HepG2 (cell line): ENCODE data around the gene NRL. TPM values are rescaled to one million over a fixed set of nuclear protein-coding genes. Genes with fewer than 3 reads are reported as not detected.

Source experiments
- ARNT2 ChIP-seq: sonication (generic); formaldehyde crosslinking; IDR thresholded peaks from 2 replicates; pipeline ENCODE4 v1.8.0; 2022; ENCODE audit warnings: mild to moderate bottlenecking, low read depth, missing genetic modification reagents, moderate library complexity
- CC2D1A ChIP-seq: sonication (generic); formaldehyde crosslinking; IDR thresholded peaks from 2 replicates; pipeline ENCODE4 v1.8.1; 2023; ENCODE audit warnings: mild to moderate bottlenecking, missing genetic modification reagents
- FOSL2 ChIP-seq: sonication (generic); formaldehyde crosslinking; IDR thresholded peaks from 2 replicates; pipeline ENCODE4 v1.4.0; 2020; ENCODE audit warnings: missing genetic modification reagents
- JUND ChIP-seq: sonication (generic); formaldehyde crosslinking; IDR thresholded peaks from 2 replicates; pipeline ENCODE4 v1.8.0; 2022; ENCODE audit warnings: mild to moderate bottlenecking, missing genetic modification reagents
- KAT8 ChIP-seq: IDR thresholded peaks from 2 replicates; pipeline ENCODE4 v1.6.1; 2016; ENCODE audit warnings: missing genetic modification reagents, missing compliant biosample characterization
- KLF12 ChIP-seq: sonication (generic); formaldehyde crosslinking; IDR thresholded peaks from 2 replicates; pipeline ENCODE4 v1.4.0; 2020; ENCODE audit warnings: missing genetic modification reagents, borderline replicate concordance
- MIER2 ChIP-seq: IDR thresholded peaks from 2 replicates; pipeline ENCODE4 v1.6.1; 2016; ENCODE audit warnings: missing biosample characterization, missing genetic modification reagents
- MXD4 ChIP-seq: IDR thresholded peaks from 2 replicates; pipeline ENCODE4 v1.6.1; 2016; ENCODE audit warnings: mild to moderate bottlenecking, missing biosample characterization, missing genetic modification reagents
- PAX8 ChIP-seq: sonication (generic); formaldehyde crosslinking; IDR thresholded peaks from 2 replicates; pipeline ENCODE4 v1.8.0; 2022; ENCODE audit warnings: mild to moderate bottlenecking, missing genetic modification reagents, borderline replicate concordance
- RAD51 ChIP-seq: fragments of 450-650 bp; IDR thresholded peaks from 2 replicates; pipeline ENCODE4 v1.6.1; 2016; ENCODE audit warnings: borderline replicate concordance
- SIX4 ChIP-seq: sonication (generic); formaldehyde crosslinking; IDR thresholded peaks from 2 replicates; pipeline ENCODE4 v1.4.0; 2020; ENCODE audit warnings: missing genetic modification reagents
- SMAD1 ChIP-seq: sonication (generic); formaldehyde crosslinking; IDR thresholded peaks from 2 replicates; pipeline ENCODE4 v1.4.0; 2020; ENCODE audit warnings: missing genetic modification reagents, low read depth, mild to moderate bottlenecking, borderline replicate concordance
- TSC22D2 ChIP-seq: sonication (generic); formaldehyde crosslinking; IDR thresholded peaks from 2 replicates; pipeline ENCODE4 v1.5.1; 2020; ENCODE audit warnings: missing genetic modification reagents, mild to moderate bottlenecking, borderline replicate concordance
- ZNF205 ChIP-seq: IDR thresholded peaks from 2 replicates; pipeline ENCODE4 v1.6.1; 2018; ENCODE audit warnings: missing biosample characterization, missing genetic modification reagents
- ZNF225 ChIP-seq: sonication (generic); formaldehyde crosslinking; IDR thresholded peaks from 2 replicates; pipeline ENCODE4 v1.4.0; 2020; ENCODE audit warnings: mild to moderate bottlenecking, missing genetic modification reagents
- ZNF337 ChIP-seq: sonication (generic); formaldehyde crosslinking; IDR thresholded peaks from 2 replicates; pipeline ENCODE4 v1.5.1; 2020; ENCODE audit warnings: missing genetic modification reagents, low read depth, mild to moderate bottlenecking, borderline replicate concordance
- ZNF468 ChIP-seq: sonication (generic); formaldehyde crosslinking; IDR thresholded peaks from 2 replicates; pipeline ENCODE4 v1.8.0; 2022; ENCODE audit warnings: mild to moderate bottlenecking, moderate library complexity, missing genetic modification reagents
- ZNF557 ChIP-seq: sonication (generic); formaldehyde crosslinking; IDR thresholded peaks from 2 replicates; pipeline ENCODE4 v1.4.0; 2020; ENCODE audit warnings: missing genetic modification reagents
- ZNF737 ChIP-seq: sonication (generic); formaldehyde crosslinking; IDR thresholded peaks from 2 replicates; pipeline ENCODE4 v1.5.0; 2020; ENCODE audit warnings: missing genetic modification reagents, mild to moderate bottlenecking, borderline replicate concordance
- polyA plus RNA-seq, 8 experiments: library from polyadenylated mRNA; depleted of rRNA in 3 of 8; stranded (reverse) in 7 of 8; unstranded in 1 of 8; fragments of >200 nt; fragmentation: Illumina TruSeq in 4 of 8; extraction: Trizol in 4 of 8; gene quantifications; 2 replicates each; pipeline versions ENCODE4 v1.2.1 to v1.2.3, GENCODE V29; 2011 to 2016; ENCODE audit warnings: low read depth in 4 of 8, missing spikeins in 1 of 8, mixed read lengths in 1 of 8; ENCODE audit not compliant: insufficient read depth in 1 of 8
- total RNA-seq, 5 experiments: library from RNA; depleted of rRNA; stranded (reverse); fragments of >200 nt; fragmentation: Illumina TruSeq; extraction: Trizol; gene quantifications; 2 replicates each; pipeline ENCODE4 v1.2.3, GENCODE V29; 2016; ENCODE audit warnings: low read depth in 1 of 5
- TF ChIP-seq, protein P1 (sequence below): IDR thresholded peaks from 2 replicates; pipeline ENCODE4 v1.6.1; 2016; ENCODE audit warnings: low read depth
- TF ChIP-seq, protein P2 (sequence below): sonication (generic); formaldehyde crosslinking; IDR thresholded peaks from 2 replicates; pipeline ENCODE4 v1.5.0; 2020; ENCODE audit warnings: missing genetic modification reagents
- TF ChIP-seq, protein P3 (sequence below): sonication (generic); formaldehyde crosslinking; IDR thresholded peaks from 2 replicates; pipeline ENCODE4 v1.9.0; 2021; ENCODE audit warnings: missing genetic modification reagents, mild to moderate bottlenecking, borderline replicate concordance
- TF ChIP-seq, protein P4 (sequence below): sonication (generic); formaldehyde crosslinking; IDR thresholded peaks from 2 replicates; pipeline ENCODE4 v1.4.0; 2020; ENCODE audit warnings: missing genetic modification reagents, mild to moderate bottlenecking, borderline replicate concordance

The NRL gene
- total and polyA plus RNA-seq, 2 of the 13 experiments (the other 11 are each of a cell fraction or from before 2014, with no cell fraction given) = 2.5 to 4.7 TPM

DNA sequence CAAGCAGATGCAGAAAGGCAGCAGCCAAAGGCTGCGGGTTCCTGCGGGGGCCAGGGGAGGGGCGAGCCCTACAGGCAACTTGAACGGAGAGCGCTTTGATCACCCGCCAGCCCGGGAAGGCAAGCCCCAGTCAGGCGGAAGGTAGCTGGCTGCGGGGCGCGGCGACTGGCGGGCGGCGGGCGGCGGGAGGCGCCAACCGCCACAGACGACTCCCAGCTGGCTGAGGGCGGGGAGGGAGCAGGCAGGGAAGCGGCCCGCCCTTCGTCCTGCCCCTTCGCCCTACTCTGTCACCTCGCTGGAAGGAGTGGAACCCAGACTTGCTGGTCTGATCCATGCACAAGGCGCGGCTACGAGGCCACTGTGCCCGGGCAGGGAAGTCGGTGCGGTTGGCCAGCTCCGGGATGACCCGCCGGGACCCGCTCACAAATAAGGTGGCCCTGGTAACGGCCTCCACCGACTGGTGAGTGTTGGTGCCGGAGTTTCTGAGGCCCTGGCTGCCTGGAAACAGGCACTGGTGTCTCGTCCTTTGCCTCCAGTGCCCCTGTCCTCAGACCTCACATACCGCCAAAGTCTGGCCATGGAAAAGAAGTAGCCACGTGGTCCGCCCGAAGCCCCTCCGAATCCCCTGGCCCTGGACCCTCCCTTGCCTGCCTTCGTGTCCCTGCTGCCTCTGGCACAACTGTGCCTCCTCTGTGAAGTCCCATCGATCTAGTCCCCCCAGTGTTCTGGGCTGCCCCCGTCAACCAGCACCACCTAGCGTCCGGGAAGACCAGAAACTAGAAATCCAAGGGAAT lies 78.4 kb downstream of the NRL start (continued):
- TF ChIP-seq ZNF205 (CRISPR knock-in tag) (no peak), ZNF737 (CRISPR knock-in tag) (peak; percentile 63), ZNF337 (no peak), JUND (CRISPR knock-in tag) (peak; percentile 82; the same call in 1 of the 2 replicates), KAT8 (CRISPR knock-in tag) (peak; percentile 78; the same call in 1 of the 2 replicates), FOSL2 (peak; percentile 57), SIX4 (CRISPR knock-in tag) (no peak), PAX8 (CRISPR knock-in tag) (peak; percentile 62; the same call in 1 of the 2 replicates), MIER2 (CRISPR knock-in tag) (peak; percentile 57), ZNF557 (peak; percentile 82; the same call in 1 of the 2 replicates), ARNT2 (peak; percentile 86), TSC22D2 (CRISPR knock-in tag) (peak; percentile 79; the same call in 1 of the 2 replicates), RAD51 (no peak), KLF12 (peak; percentile 57; the same call in 1 of the 2 replicates), MXD4 (CRISPR knock-in tag) (no peak; the same call in 1 of the 2 replicates), ZNF225 (peak; percentile 98), SMAD1 (CRISPR knock-in tag) (peak; percentile 72; the same call in 1 of the 2 replicates), ZNF468 (CRISPR knock-in tag) (no peak), CC2D1A (CRISPR knock-in tag) (0 out of 2 replicates have a peak, but pooled peaks have one; percentile 11)
- TF ChIP-seq, protein P1, sequence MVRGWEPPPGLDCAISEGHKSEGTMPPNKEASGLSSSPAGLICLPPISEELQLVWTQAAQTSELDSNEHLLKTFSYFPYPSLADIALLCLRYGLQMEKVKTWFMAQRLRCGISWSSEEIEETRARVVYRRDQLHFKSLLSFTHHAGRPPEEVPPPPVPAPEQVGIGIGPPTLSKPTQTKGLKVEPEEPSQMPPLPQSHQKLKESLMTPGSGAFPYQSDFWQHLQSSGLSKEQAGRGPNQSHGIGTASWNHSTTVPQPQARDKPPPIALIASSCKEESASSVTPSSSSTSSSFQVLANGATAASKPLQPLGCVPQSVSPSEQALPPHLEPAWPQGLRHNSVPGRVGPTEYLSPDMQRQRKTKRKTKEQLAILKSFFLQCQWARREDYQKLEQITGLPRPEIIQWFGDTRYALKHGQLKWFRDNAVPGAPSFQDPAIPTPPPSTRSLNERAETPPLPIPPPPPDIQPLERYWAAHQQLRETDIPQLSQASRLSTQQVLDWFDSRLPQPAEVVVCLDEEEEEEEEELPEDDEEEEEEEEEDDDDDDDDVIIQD (CRISPR knock-in tag) = peak; percentile 89; the same call in 1 of the 2 replicates
- TF ChIP-seq, protein P2, sequence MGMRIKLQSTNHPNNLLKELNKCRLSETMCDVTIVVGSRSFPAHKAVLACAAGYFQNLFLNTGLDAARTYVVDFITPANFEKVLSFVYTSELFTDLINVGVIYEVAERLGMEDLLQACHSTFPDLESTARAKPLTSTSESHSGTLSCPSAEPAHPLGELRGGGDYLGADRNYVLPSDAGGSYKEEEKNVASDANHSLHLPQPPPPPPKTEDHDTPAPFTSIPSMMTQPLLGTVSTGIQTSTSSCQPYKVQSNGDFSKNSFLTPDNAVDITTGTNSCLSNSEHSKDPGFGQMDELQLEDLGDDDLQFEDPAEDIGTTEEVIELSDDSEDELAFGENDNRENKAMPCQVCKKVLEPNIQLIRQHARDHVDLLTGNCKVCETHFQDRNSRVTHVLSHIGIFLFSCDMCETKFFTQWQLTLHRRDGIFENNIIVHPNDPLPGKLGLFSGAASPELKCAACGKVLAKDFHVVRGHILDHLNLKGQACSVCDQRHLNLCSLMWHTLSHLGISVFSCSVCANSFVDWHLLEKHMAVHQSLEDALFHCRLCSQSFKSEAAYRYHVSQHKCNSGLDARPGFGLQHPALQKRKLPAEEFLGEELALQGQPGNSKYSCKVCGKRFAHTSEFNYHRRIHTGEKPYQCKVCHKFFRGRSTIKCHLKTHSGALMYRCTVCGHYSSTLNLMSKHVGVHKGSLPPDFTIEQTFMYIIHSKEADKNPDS (CRISPR knock-in tag) = 0 out of 2 replicates have a peak, but pooled peaks have one; percentile 49
- TF ChIP-seq, protein P3, sequence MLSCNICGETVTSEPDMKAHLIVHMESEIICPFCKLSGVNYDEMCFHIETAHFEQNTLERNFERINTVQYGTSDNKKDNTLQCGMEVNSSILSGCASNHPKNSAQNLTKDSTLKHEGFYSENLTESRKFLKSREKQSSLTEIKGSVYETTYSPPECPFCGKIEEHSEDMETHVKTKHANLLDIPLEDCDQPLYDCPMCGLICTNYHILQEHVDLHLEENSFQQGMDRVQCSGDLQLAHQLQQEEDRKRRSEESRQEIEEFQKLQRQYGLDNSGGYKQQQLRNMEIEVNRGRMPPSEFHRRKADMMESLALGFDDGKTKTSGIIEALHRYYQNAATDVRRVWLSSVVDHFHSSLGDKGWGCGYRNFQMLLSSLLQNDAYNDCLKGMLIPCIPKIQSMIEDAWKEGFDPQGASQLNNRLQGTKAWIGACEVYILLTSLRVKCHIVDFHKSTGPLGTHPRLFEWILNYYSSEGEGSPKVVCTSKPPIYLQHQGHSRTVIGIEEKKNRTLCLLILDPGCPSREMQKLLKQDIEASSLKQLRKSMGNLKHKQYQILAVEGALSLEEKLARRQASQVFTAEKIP = no peak
- TF ChIP-seq, protein P4, sequence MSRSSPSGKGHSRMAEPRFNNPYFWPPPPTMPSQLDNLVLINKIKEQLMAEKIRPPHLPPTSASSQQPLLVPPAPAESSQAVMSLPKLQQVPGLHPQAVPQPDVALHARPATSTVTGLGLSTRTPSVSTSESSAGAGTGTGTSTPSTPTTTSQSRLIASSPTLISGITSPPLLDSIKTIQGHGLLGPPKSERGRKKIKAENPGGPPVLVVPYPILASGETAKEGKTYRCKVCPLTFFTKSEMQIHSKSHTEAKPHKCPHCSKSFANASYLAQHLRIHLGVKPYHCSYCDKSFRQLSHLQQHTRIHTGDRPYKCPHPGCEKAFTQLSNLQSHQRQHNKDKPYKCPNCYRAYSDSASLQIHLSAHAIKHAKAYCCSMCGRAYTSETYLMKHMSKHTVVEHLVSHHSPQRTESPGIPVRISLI (CRISPR knock-in tag) = peak; percentile 65; the same call in 1 of the 2 replicates
